ENCODE measurements around the gene SPOP. TPM values are rescaled to one million over a fixed set of nuclear protein-coding genes. Genes with fewer than 3 reads are reported as not detected.

SPOP gene
- total RNA-seq, 4 donors from 2014 or later: 58.1 to 72.6 (median 66.6) TPM

GRCh38 chr17:49582055-49582722, 95.7 kb downstream of the SPOP start:
- Histone ChIP-seq H3K27ac (no peak overlapping the region), H3K27me3 (no peaks in the 10 kb centered on the region), H3K9me3 (no peaks in the 10 kb centered on the region), H3K4me1 (peaks cover 0 to 19% (median under 1%) of the 10 kb centered on the region in 4 donors), H3K4me3 (no peak overlapping the region), H3K36me3 (no peaks in the 10 kb centered on the region)
- TF ChIP-seq EP300 (IDR thresholded peaks at IDR 0.05) (no peak), POLR2A (IDR thresholded peaks at IDR 0.05) (no peak), CTCF (IDR thresholded peaks at IDR 0.05) (no peak)
- WGBS, 2 donors: 86 to 90% methylated on average over 10 to 12 of the region's 12 CpGs
- no peak for DNase-seq (ENCODE audit: low spot score in 2 of 2)

GRCh38 chr17:49581648-49581998, 96.3 kb downstream of the SPOP start:
- no peak for DNase-seq (ENCODE audit: low spot score in 2 of 2)
- TF ChIP-seq POLR2A (IDR thresholded peaks at IDR 0.05) (no peak), EP300 (IDR thresholded peaks at IDR 0.05) (no peak)
- Histone ChIP-seq H3K36me3 (no peaks in the 10 kb centered on the region), H3K27ac (no peak overlapping the region), H3K27me3 (peaks cover 0 to 4% of the 10 kb centered on the region in 2 donors), H3K4me3 (no peak overlapping the region), H3K4me1 (peaks cover 0 to 25% (median 6%) of the 10 kb centered on the region in 4 donors), H3K9me3 (no peaks in the 10 kb centered on the region)
- 47 to 66% methylated on average over 4 to 6 of the region's 6 CpGs for WGBS, 2 donors

- Histone ChIP-seq H3K4me1 (peaks cover 0 to 30% (median 11%) of the 10 kb centered on the region in 4 donors), H3K36me3 (no peaks in the 10 kb centered on the region), H3K4me3 (no peak overlapping the region), H3K27me3 (peaks cover 0 to 9% of the 10 kb centered on the region in 2 donors), H3K9me3 (no peaks in the 10 kb centered on the region), H3K27ac (no peak overlapping the region)
- 78 to 88% methylated on average over 12 of the region's 12 CpGs for WGBS, 2 donors
- TF ChIP-seq CTCF (IDR thresholded peaks at IDR 0.05): no peak
- no peak for TF ChIP-seq POLR2A (IDR thresholded peaks at IDR 0.05)
- no peak for DNase-seq (ENCODE audit: low spot score in 2 of 2)
These were observed 96.8 kb downstream of the SPOP start for GRCh38 chr17:49580981-49581647.

GRCh38 chr17:49580055-49580721, 97.7 kb downstream of the SPOP start:
- peaks cover 0 to 39% (median 15%) of the 10 kb centered on the region in 4 donors for H3K4me1 ChIP-seq

GRCh38 chr17:49579522-49579921, 98.4 kb downstream of the SPOP start:
- no peak overlapping the region for H3K4me3 ChIP-seq
- no peak for DNase-seq (ENCODE audit: low spot score in 2 of 2)
- H3K36me3 ChIP-seq: no peaks in the 10 kb centered on the region
- no peak overlapping the region for H3K27ac ChIP-seq
- 91 to 95% methylated on average over 5 of the region's 5 CpGs for WGBS, 2 donors
- H3K27me3 ChIP-seq: peaks cover 0 to 11% of the 10 kb centered on the region in 2 donors
- TF ChIP-seq EP300 (IDR thresholded peaks at IDR 0.05) (no peak), CTCF (IDR thresholded peaks at IDR 0.05) (no peak), POLR2A (IDR thresholded peaks at IDR 0.05) (no peak)
- H3K4me1 ChIP-seq: peaks cover 0 to 45% (median 15%) of the 10 kb centered on the region in 4 donors
- H3K9me3 ChIP-seq: no peaks in the 10 kb centered on the region

More at GRCh38 chr17:49580055-49580721, 97.7 kb downstream of the SPOP start:
- H3K36me3 ChIP-seq: no peaks in the 10 kb centered on the region
- no peak overlapping the region for H3K4me3 ChIP-seq
- H3K27ac ChIP-seq: no peak overlapping the region
- DNase-seq (ENCODE audit: low spot score in 2 of 2): no peak
- peaks cover 0 to 11% of the 10 kb centered on the region in 2 donors for H3K27me3 ChIP-seq
- no peaks in the 10 kb centered on the region for H3K9me3 ChIP-seq
- TF ChIP-seq EP300 (IDR thresholded peaks at IDR 0.05) (no peak), CTCF (IDR thresholded peaks at IDR 0.05) (no peak), POLR2A (IDR thresholded peaks at IDR 0.05) (no peak)
- WGBS, 2 donors: 85% methylated on average over 20 to 21 of the region's 21 CpGs
